Activated CD4-positive, alpha-beta T cell treated with anti-CD3 and anti-CD28 coated beads, Interleukin-2, amount 50 U/mL, for 4 hours (primary cell): ENCODE results near the gene PAPPA.

Experiments used
- DNase-seq, 2 experiments: peaks; one replicate each; pipeline ENCODE4 v3.0.0-alpha.2; 2020

Gene PAPPA, protein sequence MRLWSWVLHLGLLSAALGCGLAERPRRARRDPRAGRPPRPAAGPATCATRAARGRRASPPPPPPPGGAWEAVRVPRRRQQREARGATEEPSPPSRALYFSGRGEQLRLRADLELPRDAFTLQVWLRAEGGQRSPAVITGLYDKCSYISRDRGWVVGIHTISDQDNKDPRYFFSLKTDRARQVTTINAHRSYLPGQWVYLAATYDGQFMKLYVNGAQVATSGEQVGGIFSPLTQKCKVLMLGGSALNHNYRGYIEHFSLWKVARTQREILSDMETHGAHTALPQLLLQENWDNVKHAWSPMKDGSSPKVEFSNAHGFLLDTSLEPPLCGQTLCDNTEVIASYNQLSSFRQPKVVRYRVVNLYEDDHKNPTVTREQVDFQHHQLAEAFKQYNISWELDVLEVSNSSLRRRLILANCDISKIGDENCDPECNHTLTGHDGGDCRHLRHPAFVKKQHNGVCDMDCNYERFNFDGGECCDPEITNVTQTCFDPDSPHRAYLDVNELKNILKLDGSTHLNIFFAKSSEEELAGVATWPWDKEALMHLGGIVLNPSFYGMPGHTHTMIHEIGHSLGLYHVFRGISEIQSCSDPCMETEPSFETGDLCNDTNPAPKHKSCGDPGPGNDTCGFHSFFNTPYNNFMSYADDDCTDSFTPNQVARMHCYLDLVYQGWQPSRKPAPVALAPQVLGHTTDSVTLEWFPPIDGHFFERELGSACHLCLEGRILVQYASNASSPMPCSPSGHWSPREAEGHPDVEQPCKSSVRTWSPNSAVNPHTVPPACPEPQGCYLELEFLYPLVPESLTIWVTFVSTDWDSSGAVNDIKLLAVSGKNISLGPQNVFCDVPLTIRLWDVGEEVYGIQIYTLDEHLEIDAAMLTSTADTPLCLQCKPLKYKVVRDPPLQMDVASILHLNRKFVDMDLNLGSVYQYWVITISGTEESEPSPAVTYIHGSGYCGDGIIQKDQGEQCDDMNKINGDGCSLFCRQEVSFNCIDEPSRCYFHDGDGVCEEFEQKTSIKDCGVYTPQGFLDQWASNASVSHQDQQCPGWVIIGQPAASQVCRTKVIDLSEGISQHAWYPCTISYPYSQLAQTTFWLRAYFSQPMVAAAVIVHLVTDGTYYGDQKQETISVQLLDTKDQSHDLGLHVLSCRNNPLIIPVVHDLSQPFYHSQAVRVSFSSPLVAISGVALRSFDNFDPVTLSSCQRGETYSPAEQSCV (N-terminal part only)

DNA sequence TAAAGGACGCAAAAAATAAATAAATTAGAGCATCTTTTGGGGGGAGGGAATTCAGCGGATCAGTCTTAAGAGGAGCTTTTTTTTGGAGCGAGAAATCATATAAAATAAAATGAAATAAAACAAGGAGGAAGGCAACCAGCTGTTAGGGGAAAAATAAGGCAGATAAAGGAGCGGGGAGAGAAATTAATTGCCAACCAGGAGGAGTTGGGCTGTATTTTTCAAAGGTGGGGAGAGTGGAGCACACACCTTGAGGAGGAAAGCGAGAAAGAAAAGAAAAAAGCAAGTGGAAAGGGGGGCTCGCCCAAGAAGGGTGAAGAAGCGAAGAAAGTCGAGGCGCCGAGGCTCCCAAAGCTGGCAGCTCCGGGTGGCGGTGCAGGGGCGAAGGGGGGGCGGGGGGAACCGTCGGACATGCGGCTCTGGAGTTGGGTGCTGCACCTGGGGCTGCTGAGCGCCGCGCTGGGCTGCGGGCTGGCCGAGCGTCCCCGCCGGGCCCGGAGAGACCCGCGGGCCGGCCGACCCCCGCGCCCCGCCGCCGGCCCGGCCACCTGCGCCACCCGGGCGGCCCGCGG is at the start of gene PAPPA:
TSS of gene PAPPA (plus strand) at position 27 of the 569 bp plus-strand sequence. CDS start at position 409, 382 bp downstream.
- DNase-seq: no peak

DNA sequence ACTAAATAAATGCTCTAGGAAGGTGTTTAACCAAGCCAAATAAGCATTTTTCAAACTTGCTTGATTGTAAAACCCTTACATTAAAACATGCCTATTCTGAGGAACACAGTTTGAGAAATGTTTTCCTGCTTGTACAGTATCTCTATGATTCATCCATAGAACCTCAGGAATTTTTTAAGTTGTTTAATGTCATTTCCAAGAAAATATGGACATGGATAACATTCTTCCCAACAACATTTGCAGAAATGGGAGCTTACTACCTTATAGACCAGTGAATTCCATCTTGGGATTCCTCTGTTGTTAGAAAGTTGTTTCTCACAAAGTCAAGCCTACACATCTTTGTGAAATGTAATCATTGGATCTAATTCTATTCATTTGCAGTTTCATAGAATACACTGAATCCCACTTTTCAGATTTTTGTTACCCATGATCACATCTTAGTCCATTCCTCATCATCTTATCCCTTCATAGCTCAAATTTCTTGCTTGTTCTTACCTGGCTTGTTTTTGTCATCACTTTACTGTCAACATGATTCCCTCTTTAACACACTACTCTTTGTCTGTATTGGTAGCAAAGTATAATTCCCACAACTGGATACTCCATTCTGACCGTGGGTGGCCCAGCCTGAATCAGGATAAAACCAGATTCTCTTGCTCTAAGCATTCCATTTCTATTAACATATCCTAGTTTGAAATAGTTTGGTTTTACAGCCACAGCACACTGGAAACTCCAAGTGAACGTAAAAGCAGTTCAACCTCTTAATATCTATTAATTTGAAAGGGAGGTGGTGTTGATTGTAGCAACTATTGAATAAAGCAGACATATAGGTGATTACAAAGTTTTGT is 49.4 kb upstream of the PAPPA start:
- DNase-seq: no peak

DNA sequence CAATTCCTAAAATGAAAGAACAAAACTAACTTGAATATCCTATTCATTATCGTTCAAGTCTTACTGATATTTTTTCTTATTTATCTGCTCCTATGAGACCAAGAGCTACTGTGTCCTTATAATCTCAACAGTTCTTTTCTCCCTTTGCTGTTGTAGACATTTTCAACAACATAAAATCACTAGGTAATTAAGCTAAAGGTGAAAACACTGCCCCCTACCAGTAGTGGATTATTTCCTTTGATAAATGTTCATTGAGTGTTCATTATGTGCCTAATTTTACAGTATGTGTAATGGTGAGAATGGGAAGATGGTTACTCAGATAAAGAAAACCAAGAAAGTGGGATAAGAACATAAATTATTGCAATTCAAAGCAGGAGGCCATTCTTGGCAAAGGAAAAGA is 41.4 kb upstream of the PAPPA start:
- no peak for DNase-seq

DNA sequence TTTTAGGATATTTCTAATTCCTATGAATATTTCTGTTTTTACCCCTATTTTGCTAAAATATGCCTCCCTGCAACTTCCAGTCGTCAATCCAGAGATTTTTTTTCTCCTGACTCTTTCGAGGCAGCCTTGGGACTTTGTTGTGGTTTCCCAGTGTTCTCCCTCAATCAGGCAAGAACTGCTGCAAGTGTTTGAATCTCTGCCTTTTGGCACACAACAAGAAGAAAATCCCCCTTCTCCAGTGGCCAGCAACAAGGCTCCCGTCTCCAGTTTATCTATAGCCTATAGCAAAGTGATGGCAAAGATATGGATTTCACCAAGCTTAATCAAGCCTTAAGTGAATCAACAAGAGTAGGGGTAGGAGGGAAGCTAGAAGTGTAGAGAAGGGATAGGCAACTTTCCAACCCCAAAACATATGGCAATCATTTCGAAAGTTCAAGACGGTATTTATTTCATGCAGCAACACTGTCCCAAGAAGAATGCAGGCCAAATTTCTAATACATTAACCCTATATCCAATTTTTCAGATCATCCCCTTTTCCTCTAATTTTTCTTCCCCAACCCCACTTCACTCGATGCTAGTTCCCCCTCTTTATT is 37.7 kb upstream of the PAPPA start:
- no peak for DNase-seq

DNA sequence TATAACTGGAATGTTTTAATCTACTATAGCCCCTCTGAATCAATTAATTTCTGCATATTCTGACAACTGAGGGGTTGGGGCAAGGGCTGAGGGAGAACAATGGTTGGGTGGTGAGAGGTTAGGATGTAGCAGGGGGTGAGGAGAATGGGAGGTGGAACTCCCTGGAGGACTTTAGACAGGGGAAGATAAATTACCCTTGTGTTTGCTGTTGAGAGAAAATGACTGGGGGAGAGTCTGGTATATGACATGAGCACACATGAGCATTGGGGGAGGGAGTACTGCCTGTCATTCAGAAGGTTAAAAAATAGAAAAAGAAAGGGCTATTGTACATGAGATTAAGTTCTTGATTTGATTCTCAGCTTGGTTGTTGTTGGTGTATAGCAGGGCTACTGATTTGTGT is 37.2 kb upstream of the PAPPA start:
- no peak for DNase-seq

DNA sequence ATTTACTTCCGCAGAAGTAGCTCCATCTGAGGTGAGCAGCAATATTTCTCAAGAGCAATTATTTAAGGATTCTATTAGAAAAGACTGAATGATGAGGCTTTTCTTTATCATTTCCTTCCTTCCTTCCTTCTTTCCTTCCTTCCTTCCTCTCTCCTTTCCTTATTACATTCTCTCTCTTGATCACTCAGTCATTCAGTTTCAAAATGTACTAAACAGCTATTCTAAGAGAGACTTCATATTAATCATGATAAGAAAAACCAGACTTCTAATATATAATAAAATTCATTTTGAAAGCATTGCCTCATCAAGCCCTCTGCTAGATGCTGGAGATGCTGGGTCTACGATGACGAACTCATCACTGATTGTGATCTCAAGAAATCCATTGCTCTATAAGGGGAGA is 30.4 kb upstream of the PAPPA start:
- DNase-seq: no peak

DNA sequence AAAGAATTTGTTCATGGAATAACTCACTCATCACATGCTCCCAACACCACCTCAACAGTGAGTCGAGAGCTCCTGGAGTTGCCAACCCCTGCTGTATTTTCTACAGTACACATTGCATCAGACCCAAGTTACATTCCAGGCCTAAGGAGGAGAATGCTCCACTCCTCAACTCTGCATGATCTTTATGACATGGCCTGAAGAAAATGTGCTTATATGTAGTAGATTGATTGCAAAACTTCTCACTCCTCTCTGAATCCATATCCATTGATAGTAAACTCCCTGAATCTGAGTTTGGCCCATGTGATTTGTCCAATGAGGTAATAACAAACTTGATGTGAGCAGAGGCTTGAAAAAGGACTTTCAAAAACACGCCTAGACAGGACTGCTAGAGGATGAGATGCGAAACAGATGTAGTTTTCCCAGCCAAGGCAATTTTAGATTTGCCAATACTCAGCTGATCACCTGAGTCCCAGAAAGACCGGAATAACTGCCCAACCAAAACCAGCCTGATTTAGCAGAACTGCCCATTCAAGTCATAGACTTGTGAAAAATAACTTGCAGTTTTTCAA is 29.0 kb upstream of the PAPPA start:
- no peak for DNase-seq

DNA sequence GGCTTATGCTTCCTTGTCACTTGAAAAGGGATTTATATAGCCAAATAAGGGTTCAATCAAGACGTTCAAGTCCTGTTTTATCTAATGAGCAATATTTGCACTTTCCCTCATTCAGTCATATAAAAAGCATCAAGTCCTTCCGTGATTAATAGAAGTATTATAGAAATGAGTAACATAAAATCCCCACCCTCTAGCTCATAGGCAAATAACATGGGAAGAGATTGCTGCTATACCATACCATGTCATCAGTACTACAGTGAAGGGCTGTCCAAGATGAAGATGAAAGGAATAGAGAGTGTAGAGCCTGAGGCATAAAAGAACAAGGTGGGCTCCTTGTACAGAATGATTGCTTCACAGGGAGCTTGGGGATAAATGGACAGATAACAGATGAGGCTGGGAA is 20.4 kb upstream of the PAPPA start:
- DNase-seq: no peak

DNA sequence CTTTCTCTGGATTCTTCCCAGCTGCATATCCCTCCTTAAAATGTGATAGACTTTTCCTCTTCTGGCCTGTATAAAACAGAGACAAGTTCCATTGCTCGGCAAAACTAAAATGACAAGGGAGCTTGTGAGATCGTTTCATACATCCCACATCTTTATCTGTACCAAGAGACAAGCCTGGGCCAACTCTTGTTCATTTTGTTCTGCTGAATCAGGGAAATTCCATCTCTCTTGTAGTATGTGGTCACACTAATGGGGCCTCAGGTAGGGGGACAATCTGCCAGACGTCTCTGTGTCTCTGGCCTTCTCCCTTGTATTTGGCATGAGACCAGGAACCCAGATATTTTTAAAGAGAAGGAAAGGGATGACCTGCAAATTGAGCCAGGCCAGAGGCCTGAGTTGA is 18.6 kb upstream of the PAPPA start:
- DNase-seq: no peak

DNA sequence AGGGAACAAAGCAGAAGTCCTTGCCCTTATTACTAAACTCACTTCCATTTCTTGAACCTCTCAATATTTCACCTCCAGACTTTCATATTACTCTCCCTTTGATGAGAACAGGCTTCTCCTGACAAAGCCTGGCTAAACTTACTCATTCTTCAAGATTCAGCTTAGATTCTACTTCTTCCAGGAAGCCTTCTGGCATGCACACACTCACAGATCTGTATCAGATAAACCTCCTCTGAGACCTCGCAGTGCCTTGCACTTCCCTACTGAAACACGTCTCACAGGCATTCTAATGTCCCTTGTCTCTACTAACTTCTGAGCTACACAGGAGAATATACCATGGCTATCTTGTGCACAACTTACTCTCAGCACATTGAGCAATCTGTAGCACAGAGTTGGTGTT is 16.6 kb upstream of the PAPPA start:
- DNase-seq: no peak

DNA sequence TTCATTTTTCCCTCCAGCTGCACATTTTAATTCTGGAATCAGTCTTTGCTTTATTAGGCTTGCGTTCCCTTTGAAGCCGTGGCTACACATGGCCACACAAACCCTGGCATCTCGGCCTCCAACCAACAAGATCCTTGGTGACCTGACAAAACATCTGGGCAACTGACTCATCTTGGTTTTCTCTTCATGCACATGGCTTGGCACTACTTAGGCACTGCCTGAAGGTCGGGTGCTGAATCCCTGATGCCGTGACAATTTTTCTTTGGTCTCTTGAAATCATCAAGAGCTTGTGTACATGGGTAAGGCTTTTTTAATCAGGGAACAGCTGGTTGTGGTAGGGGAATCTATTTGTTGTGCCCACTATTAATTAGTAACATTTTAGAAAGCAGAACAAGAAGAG is 16.0 kb upstream of the PAPPA start:
- no peak for DNase-seq

DNA sequence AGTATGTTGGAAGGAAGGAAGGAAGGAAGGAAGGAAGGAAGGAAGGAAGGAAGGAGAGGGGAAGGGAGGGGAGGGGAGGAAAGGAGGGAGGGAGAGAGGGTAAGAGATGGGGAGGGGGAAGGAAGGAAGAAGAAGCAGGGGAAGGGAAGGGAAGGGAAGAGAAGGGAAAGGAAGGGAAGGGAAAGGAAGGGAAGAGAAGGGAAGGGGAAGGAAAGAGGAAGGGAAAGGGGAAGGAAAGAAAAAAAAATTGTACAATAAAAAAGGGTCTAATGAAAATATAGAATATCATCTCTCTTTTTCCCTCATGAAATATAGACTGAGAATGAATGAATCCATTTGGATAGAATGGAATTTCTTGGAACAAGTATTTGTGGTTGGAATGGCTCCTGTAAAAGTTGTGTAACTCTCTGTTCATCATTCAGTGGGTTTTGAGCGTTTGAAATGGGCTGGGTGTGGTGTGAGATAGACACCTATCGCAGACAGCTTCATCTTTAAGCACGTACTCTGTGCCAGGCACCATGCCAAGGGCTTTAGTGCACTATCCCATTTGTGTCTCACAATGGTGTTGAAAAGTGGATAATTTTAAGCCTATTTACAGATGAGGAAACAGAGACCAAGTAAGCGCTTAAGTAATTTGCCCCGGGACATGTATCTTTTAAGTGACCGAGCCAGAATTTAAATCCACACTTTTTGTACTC is 11.6 kb upstream of the PAPPA start:
- no peak for DNase-seq

DNA sequence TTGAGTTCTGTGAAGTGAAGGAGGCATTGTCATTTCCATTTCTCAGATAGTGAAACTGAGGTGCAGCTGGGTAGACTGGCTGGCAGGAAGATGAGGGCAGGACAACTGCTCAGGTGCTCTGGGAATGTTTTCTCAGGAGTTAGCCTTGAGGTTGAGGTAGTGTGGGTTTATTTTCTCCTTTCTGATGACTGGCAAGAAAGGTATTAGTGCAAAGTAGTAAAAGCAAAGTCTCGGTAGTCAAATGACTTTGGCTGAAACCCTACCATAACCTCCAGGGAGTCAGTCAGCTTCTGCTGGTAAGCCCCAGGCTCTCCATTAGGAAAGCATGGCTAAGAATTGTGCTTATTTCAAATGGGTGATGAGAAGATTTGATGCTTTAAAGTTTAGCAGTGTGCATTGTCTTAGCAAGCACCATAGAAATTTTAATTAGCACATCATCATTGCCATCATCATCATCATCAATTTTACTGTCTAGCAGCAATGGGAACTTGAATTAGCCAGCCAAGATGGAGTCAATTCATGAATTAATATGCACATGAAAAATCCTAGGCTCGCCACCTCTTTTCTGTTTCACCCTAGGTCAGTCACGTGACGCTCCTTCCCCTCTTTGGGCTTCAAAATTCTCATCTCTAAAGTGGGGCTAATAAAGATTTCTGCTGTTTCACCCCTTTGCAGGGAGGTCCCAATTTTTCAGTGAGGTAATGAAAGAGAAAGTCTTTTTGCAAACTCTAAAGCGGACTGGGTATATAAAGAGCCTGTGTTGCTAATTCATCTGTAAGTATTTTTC is 10.7 kb upstream of the PAPPA start:
- DNase-seq: no peak

DNA sequence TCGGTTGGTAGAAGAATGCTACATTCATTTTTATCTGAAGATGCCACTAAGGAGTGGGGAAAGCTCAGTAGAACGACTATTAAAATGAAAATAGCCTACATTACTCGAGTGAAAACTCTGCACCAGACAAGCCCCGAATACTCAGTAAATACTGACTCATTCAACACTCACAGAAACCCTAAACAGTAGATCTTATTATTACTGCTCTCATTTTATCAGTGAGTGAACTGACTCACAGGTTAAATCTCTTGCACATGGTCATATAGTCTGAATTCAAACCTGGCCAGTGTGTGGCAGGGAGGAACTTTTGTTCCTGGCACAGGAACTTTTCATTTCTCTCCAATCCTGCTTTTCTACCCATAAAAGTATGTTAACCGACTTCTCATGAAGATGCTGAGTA is 9.6 kb upstream of the PAPPA start:
- no peak for DNase-seq

DNA sequence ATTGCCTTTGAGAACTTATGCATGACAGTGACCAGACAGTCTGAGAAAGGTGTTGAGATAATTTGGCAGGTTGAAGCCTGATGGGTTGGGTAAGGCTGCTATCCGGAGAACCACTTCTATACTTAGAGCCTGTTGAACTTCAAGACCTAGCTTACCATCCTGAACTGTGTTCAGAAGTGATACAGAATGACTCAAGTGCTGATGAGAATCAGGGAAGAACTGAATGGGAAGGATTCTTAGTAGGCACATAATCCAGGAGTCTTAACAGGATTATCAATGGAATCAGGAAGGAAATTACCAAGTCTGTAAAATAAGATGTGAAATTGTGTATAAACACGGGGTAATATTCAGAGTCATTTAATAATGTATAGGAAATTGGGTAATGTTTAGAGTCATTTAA is 9.0 kb upstream of the PAPPA start:
- no peak for DNase-seq

DNA sequence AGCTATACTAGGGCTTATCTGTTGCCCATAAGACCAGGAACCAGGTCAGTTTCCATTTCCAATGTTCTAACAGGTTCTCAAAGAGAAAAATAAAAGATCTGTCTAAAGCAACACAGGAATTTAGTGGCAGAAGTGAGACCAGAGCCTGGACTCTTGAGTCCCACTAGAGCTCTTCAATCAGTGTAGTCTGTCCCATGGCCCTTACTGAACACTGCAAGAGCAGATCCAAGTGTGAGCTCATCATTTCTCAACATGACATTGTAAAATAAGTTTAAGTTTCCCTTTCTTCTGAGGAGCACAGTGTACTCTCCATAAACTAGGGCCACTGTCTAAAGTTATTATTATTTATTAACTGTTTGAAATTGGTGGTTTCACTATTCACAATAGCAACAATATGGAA is 8.6 kb upstream of the PAPPA start:
- no peak for DNase-seq

DNA sequence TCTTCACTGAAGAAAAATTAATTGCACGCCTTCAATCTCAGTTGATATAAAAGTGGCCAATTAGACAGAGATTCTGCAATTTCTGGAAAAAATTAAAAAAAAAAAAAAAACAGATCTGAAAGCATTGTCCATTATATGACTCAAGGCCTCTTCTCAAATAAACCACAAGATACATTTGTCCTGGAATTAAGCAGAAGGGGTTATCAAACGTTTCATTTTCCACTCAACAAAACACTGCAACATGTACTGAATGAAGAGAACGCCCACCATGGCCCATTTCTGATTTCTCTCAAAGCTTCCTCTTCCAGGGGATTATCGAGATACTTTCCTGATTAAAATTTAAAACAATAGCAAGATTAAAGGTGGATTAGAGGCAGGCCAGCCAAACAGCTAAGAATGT is 5.8 kb upstream of the PAPPA start:
- no peak for DNase-seq

DNA sequence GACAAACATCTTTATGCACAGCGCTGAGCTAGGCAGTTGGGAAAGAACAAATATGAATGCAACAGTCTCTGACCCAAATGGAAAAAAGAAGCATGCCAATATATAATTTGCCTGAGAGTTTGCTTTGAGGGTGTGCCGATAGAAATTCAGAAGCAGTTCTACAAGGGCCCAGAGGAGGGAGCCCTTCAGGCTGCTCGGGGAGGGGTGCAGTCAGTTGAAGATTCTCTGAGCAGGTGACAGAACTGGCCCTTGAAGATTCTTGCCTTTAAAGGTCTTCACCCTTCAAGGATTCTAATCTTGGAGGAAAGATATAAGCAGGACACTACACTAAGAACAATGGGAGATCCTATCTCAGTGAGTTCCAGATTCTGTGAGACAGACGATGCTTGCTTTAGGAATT is 3.7 kb upstream of the PAPPA start:
- no peak for DNase-seq

DNA sequence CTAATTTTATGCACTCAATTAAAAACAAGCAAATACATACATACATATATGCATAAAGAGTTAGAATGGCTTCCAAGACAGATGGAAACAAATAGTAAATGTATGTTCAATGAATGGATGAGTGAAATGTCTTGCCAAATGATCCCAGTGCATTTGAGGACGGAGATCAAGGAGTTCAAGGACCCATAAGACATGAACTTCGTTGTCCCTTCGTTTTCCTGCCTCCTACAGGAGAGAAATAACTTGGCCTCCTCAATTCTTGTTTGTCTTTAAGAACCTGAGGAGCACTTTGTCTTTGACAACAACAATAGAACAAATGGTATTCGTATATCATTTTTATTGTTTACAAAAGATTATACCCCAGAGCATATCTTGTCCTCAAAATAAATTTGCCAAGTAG is 2.4 kb upstream of the PAPPA start:
- DNase-seq: no peak

DNA sequence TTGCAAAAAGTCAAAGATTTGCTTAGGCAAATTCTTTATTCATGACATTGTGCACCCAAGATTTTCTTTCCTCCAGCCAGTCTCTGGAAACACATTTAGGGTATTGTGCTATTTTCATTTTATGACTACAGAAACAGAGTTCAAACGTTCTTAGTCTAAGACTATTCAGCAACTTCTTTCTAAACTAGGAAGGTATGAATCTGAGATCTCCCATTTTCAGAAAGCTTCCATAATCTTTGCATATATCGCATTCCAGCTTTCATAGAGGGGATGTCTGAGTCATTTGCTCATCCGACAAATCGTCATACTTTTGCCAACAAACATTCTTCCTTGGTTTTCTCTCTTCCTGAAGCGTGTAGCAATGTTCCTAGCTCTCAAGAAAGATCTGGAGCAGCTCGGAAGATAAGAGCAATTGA is 1.6 kb upstream of the PAPPA start:
- no peak for DNase-seq
